Psoas muscle (tissue), 8 donors: ENCODE results near the gene TSHZ2. TPM values are rescaled to one million over a fixed set of nuclear protein-coding genes. Genes with fewer than 3 reads are reported as not detected.

Experiments
- ATAC-seq, 4 donors: fragments of 200-7000 bp; cut with Tn5 transposase; one replicate each; pipeline ENCODE4 v1.9.1; 2020; ENCODE audit warnings: moderate library complexity in 3 of 4, mild to moderate bottlenecking in 2 of 4
- DNase-seq, 2 donors: peaks; one replicate each; pipeline ENCODE4 v3.0.0-alpha.2; 2020
- H3K27ac ChIP-seq: fragments of 200-600 bp; one replicate; pipeline ENCODE4 v1.8.0; 2022
- H3K27me3 ChIP-seq, 3 donors: fragments of 200-600 bp in 1 of 3; one replicate each; pipeline versions ENCODE4 v1.6.1 to v1.8.0; 2013 to 2022; ENCODE audit warnings: low read length in 2 of 3, mild to moderate bottlenecking in 2 of 3, moderate library complexity in 1 of 3; ENCODE audit not compliant: insufficient read depth in 3 of 3
- H3K36me3 ChIP-seq, 2 donors: fragments of 200-600 bp in 1 of 2; one replicate each; pipeline versions ENCODE4 v1.6.1 to v1.8.0; 2013 to 2022; ENCODE audit warnings: low read depth in 1 of 2, mild to moderate bottlenecking in 1 of 2, moderate library complexity in 1 of 2; ENCODE audit not compliant: insufficient read depth in 1 of 2
- H3K4me1 ChIP-seq: fragments of 200-600 bp; one replicate; pipeline ENCODE4 v1.8.0; 2022
- H3K4me3 ChIP-seq: fragments of 200-600 bp; one replicate; pipeline ENCODE4 v1.8.0; 2022; ENCODE audit warnings: mild to moderate bottlenecking
- H3K9me3 ChIP-seq: fragments of 200-600 bp; one replicate; pipeline ENCODE4 v1.8.0; 2022
- CTCF ChIP-seq: fragments of 200-600 bp; IDR thresholded peaks from one replicate; pipeline ENCODE4 v1.8.0; 2022; ENCODE audit warnings: antibody characterized with exemption
- WGBS, 3 donors: extraction: QIAGEN DNeasy Blood & Tissue Kit; methylation state at CpG; one replicate each; pipeline versions ENCODE4 v1.1.6 to v1.1.7; 2013; 5-methylcytosine and 5-hydroxymethylcytosine counted together
- intact Hi-C, 2 donors: fragments of 100-400 bp; cut with DNase I; formaldehyde crosslinking; loops; one replicate each; pipeline versions ENCODE4 v1.11.0 to v1.14.2; 2022
- polyA plus RNA-seq, 3 donors: library from polyadenylated mRNA; stranded (reverse); fragments of 200-250 nt; gene quantifications; one replicate each; pipeline ENCODE4 v1.2.3, GENCODE V29; 2013
- total RNA-seq, 4 donors: library from RNA; stranded (reverse); fragmentation: NEBNext Ultra II Directional in 2 of 4; extraction: Animal tissue kit (Norgen Biotek cat#: 25700) in 2 of 4; gene quantifications; one replicate each; pipeline versions ENCODE4 v1.2.1 to v1.2.4, GENCODE V29; 2021 to 2023
- donor health status: healthy with polysubstance abuse.
- donor health status: DM: no; HTN: no; CAD: no; lungs with moderate emphysema.
- donor health status: Bipolar disorder and iron deficiency.
- donor health status: healthy.
- donor health status: DM: yes; HTN: yes; CAD: no.
- donor health status: DM: no; HTN: no; CAD: no.
- donor health status: DM: no; HTN: no; CAD: no.
- donor health status: DM: yes; HTN: yes; CAD: no.

TSHZ2 gene
- total and polyA plus RNA-seq, 7 donors = 0.39 to 7.5 (median 1.9) TPM

- no peak for ATAC-seq
- whole genome bisulfite sequencing, 3 donors = 73 to 81% (median 78%) methylated on average over 4 of the region's 4 CpGs
These were observed 33.0 kb upstream of the TSHZ2 start for GRCh38 chr20:52939141-52939540.

DNA sequence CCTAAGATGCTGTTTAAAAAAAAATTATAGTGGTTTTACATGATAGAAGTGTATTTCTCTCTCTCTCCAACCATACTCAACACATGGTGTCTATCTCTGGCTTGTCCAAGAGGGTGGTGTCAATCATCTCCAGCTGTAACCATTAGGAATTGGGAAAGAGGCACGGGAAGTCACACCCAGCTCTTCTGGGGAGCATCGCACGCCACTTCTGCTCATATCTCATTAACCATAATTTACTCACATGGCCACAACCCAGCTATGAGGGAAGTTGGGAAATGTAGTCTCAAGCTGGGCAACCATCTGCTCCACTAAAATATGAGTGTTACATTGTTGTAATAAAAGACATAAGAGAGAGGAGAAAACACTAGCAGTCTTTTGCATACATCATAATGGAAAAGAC, 30.4 kb upstream of the TSHZ2 start:
- no peak overlapping the region for H3K27ac ChIP-seq
- no peak for DNase-seq
- no peaks in the 10 kb centered on the region for H3K4me1 ChIP-seq
- peaks cover 0 to 2% (median 0%) of the 10 kb centered on the region in 3 donors for H3K27me3 ChIP-seq
- H3K9me3 ChIP-seq = no peaks in the 10 kb centered on the region
- ATAC-seq = no peak
- intact Hi-C loops = no loop called here
- WGBS, 3 donors = 76 to 82% (median 78%) methylated on average over 3 of the region's 3 CpGs
- no peaks in the 10 kb centered on the region for H3K36me3 ChIP-seq
- TF ChIP-seq CTCF = no peak
- H3K4me3 ChIP-seq = no peak overlapping the region

More at GRCh38 chr20:52939141-52939540, 33.0 kb upstream of the TSHZ2 start:
- no peak overlapping the region for H3K4me3 ChIP-seq
- TF ChIP-seq CTCF = no peak
- H3K36me3 ChIP-seq = no peaks in the 10 kb centered on the region
- intact Hi-C loops = no loop called here
- peaks cover 0 to 4% (median 0%) of the 10 kb centered on the region in 3 donors for H3K27me3 ChIP-seq
- DNase-seq = no peak
- H3K27ac ChIP-seq = no peak overlapping the region
- H3K4me1 ChIP-seq = no peaks in the 10 kb centered on the region
- no peaks in the 10 kb centered on the region for H3K9me3 ChIP-seq

DNA sequence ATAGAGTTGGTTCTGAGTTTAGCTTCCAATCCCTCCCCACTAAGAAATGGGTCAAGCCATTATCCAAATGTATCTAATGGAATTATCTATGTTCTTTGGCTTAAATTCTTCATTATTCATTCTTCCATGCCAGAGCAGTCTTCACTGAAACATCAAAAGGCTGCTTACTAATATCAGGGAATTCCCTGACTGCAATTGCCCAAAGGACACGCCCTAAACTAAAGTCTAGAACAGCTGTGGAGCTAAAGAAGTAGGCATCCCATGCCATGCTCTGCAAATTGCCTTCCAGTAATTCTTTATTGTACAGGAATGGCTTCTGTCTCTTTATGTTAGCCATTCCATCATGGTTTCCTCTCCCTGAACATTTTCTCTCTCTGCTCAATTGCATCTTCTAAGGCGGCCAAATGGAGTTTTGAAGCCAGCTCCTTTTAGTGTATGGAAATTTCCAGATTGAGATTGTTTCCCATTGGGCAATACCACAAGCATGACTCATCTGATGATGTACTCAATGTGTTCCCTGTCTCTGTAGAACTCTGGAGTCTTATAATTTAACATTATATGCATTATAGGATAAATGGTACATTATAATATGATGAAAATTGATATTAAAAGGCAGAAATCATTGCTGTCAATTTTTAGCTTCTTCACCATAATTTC, 28.8 kb upstream of the TSHZ2 start:
- TF ChIP-seq CTCF = no peak
- DNase-seq (no peak), ATAC-seq (no peak)
- Histone ChIP-seq H3K4me3 (no peak overlapping the region), H3K4me1 (no peaks in the 10 kb centered on the region), H3K27me3 (no peaks in the 10 kb centered on the region), H3K27ac (no peak overlapping the region), H3K36me3 (no peaks in the 10 kb centered on the region), H3K9me3 (no peaks in the 10 kb centered on the region)
- WGBS, 3 donors = 46 to 54% (median 47%) methylated on average over 2 of the region's 2 CpGs
- intact Hi-C loops = no loop called here

DNA sequence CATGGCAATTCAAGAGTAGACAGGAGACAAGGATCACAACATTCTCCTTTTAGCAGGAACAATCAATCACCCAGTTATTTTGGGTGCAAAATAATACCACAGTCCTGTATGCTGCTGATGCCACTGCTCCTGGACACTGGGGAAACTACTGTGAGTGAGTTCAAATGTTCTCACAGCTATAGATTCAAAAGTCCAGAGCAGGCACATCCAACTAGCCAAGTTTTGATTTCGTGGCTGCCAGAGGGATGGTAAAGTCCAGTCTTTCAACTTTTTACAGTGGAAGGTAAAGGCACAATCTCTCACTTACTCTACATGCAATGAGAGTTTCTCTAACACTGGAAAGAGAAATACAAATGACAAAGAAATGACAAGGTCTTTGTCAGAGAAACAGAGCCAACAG, 26.9 kb upstream of the TSHZ2 start:
- H3K9me3 ChIP-seq = no peaks in the 10 kb centered on the region
- intact Hi-C loops = no loop called here

More for the DNA sequence above, 26.9 kb upstream of the TSHZ2 start:
- 60 to 71% (median 68%) methylated on average over 1 of the region's 1 CpG for WGBS, 3 donors
- DNase-seq (no peak), ATAC-seq (no peak)
- Histone ChIP-seq H3K4me1 (no peaks in the 10 kb centered on the region), H3K4me3 (no peak overlapping the region), H3K36me3 (no peaks in the 10 kb centered on the region), H3K27me3 (no peaks in the 10 kb centered on the region), H3K27ac (no peak overlapping the region)
- TF ChIP-seq CTCF = no peak
